ENCODE results near the gene ROR2. TPM values are rescaled to one million over a fixed set of nuclear protein-coding genes. Genes with fewer than 3 reads are reported as not detected.

ROR2 gene
- polyA plus RNA-seq, 3 donors = not detected

DNA sequence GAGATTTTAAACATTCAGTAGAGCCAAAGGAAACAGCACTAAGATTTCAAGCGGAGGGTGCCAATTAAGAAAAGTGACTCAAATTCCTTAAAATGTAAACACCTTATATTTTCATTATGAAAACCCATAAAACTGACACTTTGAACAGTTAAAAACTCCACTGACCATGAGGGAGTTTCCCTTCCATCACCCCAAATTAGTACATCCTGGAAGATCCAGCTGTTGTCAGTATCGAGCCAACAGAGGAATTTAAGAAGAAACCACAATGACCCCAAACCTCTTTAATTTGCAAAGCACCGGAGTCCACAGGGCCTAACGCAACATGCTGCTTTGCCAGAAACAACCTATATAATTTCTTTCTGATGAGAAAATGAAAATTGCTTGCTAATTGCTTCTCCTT, 41.3 kb downstream of the ROR2 start:
- no peak overlapping the region for H3K9ac ChIP-seq (ENCODE audit: insufficient read depth, low read length, poor library complexity, severe bottlenecking)
- H3K27ac ChIP-seq (ENCODE audit: low read depth in 1 of 2, low read length in 2 of 2) = no peak overlapping the region
- Mint-ChIP-seq H3K36me3 (no peaks in the 10 kb centered on the region), H3K4me3 (no peak overlapping the region), H3K9me3 (peaks cover 0 to 3% (median 0%) of the 10 kb centered on the region in 7 donors), H3K4me1 (peaks cover 6% of the 10 kb centered on the region), H3K27ac (no peak overlapping the region), H3K27me3 (ENCODE audit: low read depth in 3 of 3) (peaks cover 11 to 14% (median 12%) of the 10 kb centered on the region in 3 donors)
- H3K4me3 ChIP-seq (replicated peaks in 1 of 3; ENCODE audit: low read depth in 2 of 3, low read length in 3 of 3) = no peak overlapping the region
- no peak for DNase-seq
- no peaks in the 10 kb centered on the region for H3K9me3 ChIP-seq (replicated peaks in 1 of 2; ENCODE audit: control insufficient read depth in 1 of 2, insufficient read depth in 1 of 2, low read length in 2 of 2)
- H3K36me3 ChIP-seq (replicated peaks in 1 of 2; ENCODE audit: control insufficient read depth in 1 of 2, insufficient read depth in 2 of 2, low read length in 2 of 2) = no peaks in the 10 kb centered on the region
- H2AFZ ChIP-seq (ENCODE audit: insufficient read depth, low read depth, low read length, poor library complexity, severe bottlenecking) = no peak overlapping the region
- H3K4me1 ChIP-seq (ENCODE audit: control insufficient read depth in 1 of 2, insufficient read depth in 2 of 2, low read length in 2 of 2) = peaks cover 0 to 13% of the 10 kb centered on the region in 2 donors
- TF ChIP-seq, protein P1, sequence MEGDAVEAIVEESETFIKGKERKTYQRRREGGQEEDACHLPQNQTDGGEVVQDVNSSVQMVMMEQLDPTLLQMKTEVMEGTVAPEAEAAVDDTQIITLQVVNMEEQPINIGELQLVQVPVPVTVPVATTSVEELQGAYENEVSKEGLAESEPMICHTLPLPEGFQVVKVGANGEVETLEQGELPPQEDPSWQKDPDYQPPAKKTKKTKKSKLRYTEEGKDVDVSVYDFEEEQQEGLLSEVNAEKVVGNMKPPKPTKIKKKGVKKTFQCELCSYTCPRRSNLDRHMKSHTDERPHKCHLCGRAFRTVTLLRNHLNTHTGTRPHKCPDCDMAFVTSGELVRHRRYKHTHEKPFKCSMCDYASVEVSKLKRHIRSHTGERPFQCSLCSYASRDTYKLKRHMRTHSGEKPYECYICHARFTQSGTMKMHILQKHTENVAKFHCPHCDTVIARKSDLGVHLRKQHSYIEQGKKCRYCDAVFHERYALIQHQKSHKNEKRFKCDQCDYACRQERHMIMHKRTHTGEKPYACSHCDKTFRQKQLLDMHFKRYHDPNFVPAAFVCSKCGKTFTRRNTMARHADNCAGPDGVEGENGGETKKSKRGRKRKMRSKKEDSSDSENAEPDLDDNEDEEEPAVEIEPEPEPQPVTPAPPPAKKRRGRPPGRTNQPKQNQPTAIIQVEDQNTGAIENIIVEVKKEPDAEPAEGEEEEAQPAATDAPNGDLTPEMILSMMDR (IDR thresholded peaks at IDR 0.05) = no peak
- H4K20me1 ChIP-seq (ENCODE audit: insufficient read depth, low read length) = no peaks in the 10 kb centered on the region
- intact Hi-C loops (cut with micrococcal nuclease) = no loop called here
- H3K79me2 ChIP-seq (ENCODE audit: insufficient read depth, low read length) = no peaks in the 10 kb centered on the region
- WGBS (ENCODE audit: insufficient coverage) = no CpG with 5 or more reads among the region's 4 CpGs
- no peaks in the 10 kb centered on the region for H3K27me3 ChIP-seq (ENCODE audit: control insufficient read depth in 2 of 2, insufficient read depth in 2 of 2, low read length in 2 of 2)
- H3K4me2 ChIP-seq (replicated peaks; ENCODE audit: extremely low read depth, low read length, poor library complexity, severe bottlenecking) = no peak overlapping the region

DNA sequence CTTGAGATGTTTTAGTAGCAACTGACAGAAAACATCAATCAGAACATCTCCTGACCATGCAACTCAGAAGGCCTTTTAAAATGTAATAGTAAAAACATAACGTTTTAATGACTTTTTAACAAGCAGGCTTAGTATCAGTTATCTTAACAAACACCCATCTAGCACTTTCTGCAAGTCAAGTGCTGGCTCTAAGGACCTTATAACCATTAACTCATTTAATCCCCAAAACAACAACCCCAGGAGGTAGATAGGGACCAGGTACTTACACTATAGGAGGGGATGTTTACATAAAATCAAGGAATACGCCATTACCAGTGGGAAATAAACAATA, 41.8 kb downstream of the ROR2 start:
- no peak overlapping the region for H3K4me3 ChIP-seq (replicated peaks in 1 of 3; ENCODE audit: low read depth in 2 of 3, low read length in 3 of 3)
- TF ChIP-seq, protein P1 (IDR thresholded peaks at IDR 0.05) = no peak
- no peak overlapping the region for H3K4me2 ChIP-seq (replicated peaks; ENCODE audit: extremely low read depth, low read length, poor library complexity, severe bottlenecking)
- Mint-ChIP-seq H3K9me3 (peaks cover 0 to 3% (median 0%) of the 10 kb centered on the region in 7 donors), H3K4me3 (no peak overlapping the region), H3K27ac (no peak overlapping the region), H3K4me1 (peaks cover 11% of the 10 kb centered on the region), H3K27me3 (ENCODE audit: low read depth in 3 of 3) (peaks cover 11 to 14% (median 12%) of the 10 kb centered on the region in 3 donors), H3K36me3 (no peaks in the 10 kb centered on the region)
- no peaks in the 10 kb centered on the region for H3K36me3 ChIP-seq (replicated peaks in 1 of 2; ENCODE audit: control insufficient read depth in 1 of 2, insufficient read depth in 2 of 2, low read length in 2 of 2)
- peaks cover 0 to 13% of the 10 kb centered on the region in 2 donors for H3K4me1 ChIP-seq (ENCODE audit: control insufficient read depth in 1 of 2, insufficient read depth in 2 of 2, low read length in 2 of 2)
- H3K9ac ChIP-seq (ENCODE audit: insufficient read depth, low read length, poor library complexity, severe bottlenecking) = no peak overlapping the region
- no peaks in the 10 kb centered on the region for H3K79me2 ChIP-seq (ENCODE audit: insufficient read depth, low read length)
- no peaks in the 10 kb centered on the region for H3K9me3 ChIP-seq (replicated peaks in 1 of 2; ENCODE audit: control insufficient read depth in 1 of 2, insufficient read depth in 1 of 2, low read length in 2 of 2)
- no CpG with 5 or more reads among the region's 2 CpGs for WGBS (ENCODE audit: insufficient coverage)
- intact Hi-C loops (cut with micrococcal nuclease) = no loop called here
- H2AFZ ChIP-seq (ENCODE audit: insufficient read depth, low read depth, low read length, poor library complexity, severe bottlenecking) = no peak overlapping the region
- no peak for DNase-seq
- H3K27ac ChIP-seq (ENCODE audit: low read depth in 1 of 2, low read length in 2 of 2) = no peak overlapping the region
- H3K27me3 ChIP-seq (ENCODE audit: control insufficient read depth in 2 of 2, insufficient read depth in 2 of 2, low read length in 2 of 2) = no peaks in the 10 kb centered on the region
- H4K20me1 ChIP-seq (ENCODE audit: insufficient read depth, low read length) = no peaks in the 10 kb centered on the region
